SW480 (cell line): ENCODE data around the gene HMX1.

ENCODE experiments used
- DNase-seq: peaks from one replicate; pipeline ENCODE4 v3.0.0-alpha.2; 2016; ENCODE audit warnings: low spot score

Gene HMX1

GRCh38 chr4:8819473-8820177, 52.0 kb downstream of the HMX1 start:
- no peak for DNase-seq

DNA sequence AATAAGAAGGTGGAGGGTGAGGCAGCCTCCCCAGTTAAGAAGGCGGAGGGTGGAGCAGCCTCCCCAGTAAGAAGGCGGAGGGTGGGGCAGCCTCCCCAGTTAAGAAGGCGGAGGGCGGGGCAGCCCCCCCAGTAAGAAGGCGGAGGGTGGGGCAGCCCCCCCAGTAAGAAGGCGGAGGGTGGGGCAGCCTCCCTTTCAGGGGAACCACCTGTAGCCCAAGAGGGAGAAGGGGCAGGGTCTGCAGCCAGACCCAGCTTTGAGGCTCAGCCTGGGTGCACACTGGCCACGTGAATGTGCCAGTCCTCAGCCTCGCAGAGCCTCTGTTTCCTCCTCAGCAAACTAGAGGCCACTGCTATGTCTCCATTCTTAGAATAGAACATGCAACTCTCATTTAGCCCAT, 52.6 kb downstream of the HMX1 start:
- no peak for DNase-seq

DNA sequence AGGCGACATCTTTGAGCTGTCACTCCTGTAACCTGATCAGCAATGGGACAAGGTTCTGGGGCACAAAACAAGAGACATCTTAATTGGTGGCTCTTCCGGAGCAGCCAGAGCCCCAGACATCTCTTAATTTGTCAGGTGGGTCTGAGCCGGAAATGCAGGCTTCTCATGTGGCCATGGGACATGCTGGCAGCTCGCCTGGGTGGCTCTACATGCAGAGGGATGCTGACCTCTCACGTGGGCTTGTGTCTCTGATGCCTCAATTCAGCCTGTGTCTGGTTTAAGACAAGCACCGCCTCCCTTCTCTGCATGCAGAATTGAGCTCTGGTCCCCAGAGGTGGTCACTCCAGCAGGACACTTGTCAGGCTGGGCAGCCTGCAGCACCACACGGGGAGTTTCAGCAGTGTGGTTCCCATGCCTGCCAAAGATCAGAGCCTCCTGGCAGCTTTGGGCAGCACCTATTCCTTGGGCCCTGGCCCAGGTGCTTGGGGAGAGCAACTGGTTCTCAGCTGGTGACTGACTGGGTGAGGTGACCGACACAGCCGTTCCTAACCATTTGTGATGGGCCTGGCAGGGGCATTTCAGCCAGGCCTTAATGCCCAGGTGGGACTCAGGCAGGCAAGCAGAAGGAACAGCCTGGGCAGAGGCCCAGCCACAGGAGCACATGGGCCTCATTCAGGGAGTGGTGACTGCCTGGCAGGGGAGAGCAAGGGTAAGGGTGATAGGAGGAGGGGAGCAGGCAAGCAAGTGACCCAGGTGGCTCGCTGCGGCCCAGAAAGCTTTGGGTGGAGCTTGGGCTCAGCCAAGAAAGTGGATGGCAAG, 53.4 kb downstream of the HMX1 start:
- DNase-seq: no peak

DNA sequence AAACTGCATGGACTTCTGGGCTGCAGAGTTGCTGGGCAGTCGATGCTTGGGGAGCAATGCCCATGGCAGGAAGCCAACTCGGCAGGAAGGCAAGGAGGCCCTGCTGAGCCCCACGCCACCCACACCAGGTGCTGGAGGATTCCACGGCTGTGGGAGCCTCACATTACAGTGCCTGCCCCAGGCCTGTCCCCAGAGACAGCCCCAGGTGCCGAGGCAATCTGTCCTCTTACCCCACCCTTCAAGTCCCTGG, 53.9 kb downstream of the HMX1 start:
- no peak for DNase-seq

GRCh38 chr4:8817096-8817812, 54.4 kb downstream of the HMX1 start:
- DNase-seq: no peak
